K562 (cell line): Measurements from ENCODE around the gene CALML4. TPM values are rescaled to one million over a fixed set of nuclear protein-coding genes. Genes with fewer than 3 reads are reported as not detected.
A peak's percentile ranks its signal among the peaks of the same experiment; 100 is the strongest.

ENCODE experiments used
- ATAC-seq: fragments of 200-7000 bp; cut with Tn5 transposase; 3 replicates; pipeline ENCODE4 v1.9.1; 2020; ENCODE audit warnings: moderate library complexity
- BruUV-seq: library from RNA; stranded (reverse); fragments of 400-500 nt; replicated peaks from 2 replicates; lab custom pipeline; 2021; lab: Mats Ljungman, UMichigan
- CTCF ChIA-PET: fragments of 300-600 bp; formaldehyde crosslinking; extraction: SDS; loops from one replicate; lab custom pipeline; 2021; ENCODE audit warnings: low intra/inter-chr PET ratio; lab: Yijun Ruan, JAX
- POLR2A ChIA-PET: fragments of 300-600, 350-650 bp; sonication (Branson Sonifier 250); formaldehyde crosslinking; extraction: SDS; loops from one replicate; lab custom pipeline; 2021; ENCODE audit warnings: antibody characterized with exemption, inconsistent platforms; lab: Yijun Ruan, JAX
- DNase-seq, 4 experiments: peaks; one replicate each; pipeline versions ENCODE4 v3.0.0 to v3.0.0-alpha.2; 2011 to 2018; ENCODE audit warnings: low spot score in 3 of 4, mixed read lengths in 3 of 4; ENCODE audit errors: extremely low read depth in 1 of 4
- FAIRE-seq: peaks from 2 replicates; lab custom pipeline; 2011; peaks lifted over from hg19 to GRCh38; lab: Jason Lieb, UNC
- H2AFZ ChIP-seq: 2 replicates; pipeline ENCODE4 v1.6.0; 2011; ENCODE audit warnings: low read depth, low read length, control low read depth, inconsistent platforms
- H3K27ac ChIP-seq: fragments of 200-600 bp; 3 replicates; pipeline ENCODE4 v1.8.0; 2011; ENCODE audit warnings: low read depth, mild to moderate bottlenecking, control low read depth, inconsistent platforms, low read length, moderate library complexity, mixed read lengths; ENCODE audit errors: extremely low read depth
- H3K27me3 ChIP-seq, 2 experiments: fragments of 300-600 bp in 1 of 2; 2 replicates in 1 of 2; 3 replicates in 1 of 2; pipeline versions ENCODE4 v1.6.0 to v1.8.0; 2011; ENCODE audit warnings: inconsistent platforms in 2 of 2, low read length in 2 of 2, mild to moderate bottlenecking in 1 of 2, mixed read lengths in 1 of 2, moderate library complexity in 1 of 2; ENCODE audit not compliant: control insufficient read depth in 2 of 2, insufficient read depth in 2 of 2
- H3K36me3 ChIP-seq: fragments of 300-600 bp; 3 replicates; pipeline ENCODE4 v1.8.0; 2011; ENCODE audit warnings: mild to moderate bottlenecking, low read length, inconsistent platforms; ENCODE audit not compliant: control insufficient read depth, insufficient read depth
- H3K4me1 ChIP-seq, 2 experiments: fragments of 200-600 bp in 1 of 2; replicated peaks in 1 of 2; 2 replicates in 1 of 2; 3 replicates in 1 of 2; pipeline versions ENCODE4 v1.5.1 to v1.8.0; 2011; ENCODE audit warnings: inconsistent platforms in 2 of 2, low read length in 2 of 2, mild to moderate bottlenecking in 1 of 2, mixed read lengths in 1 of 2, moderate library complexity in 1 of 2; ENCODE audit not compliant: control insufficient read depth in 2 of 2, insufficient read depth in 2 of 2
- H3K4me2 ChIP-seq: 2 replicates; pipeline ENCODE4 v1.6.1; 2011; ENCODE audit warnings: low read length, control low read depth, inconsistent platforms, mixed read lengths; ENCODE audit not compliant: insufficient read depth
- H3K4me3 ChIP-seq: fragments of 200-600 bp; sonication (generic), shearing (Covaris generic); 2 replicates; pipeline ENCODE4 v1.5.1; 2016; ENCODE audit warnings: control low read depth, inconsistent platforms
- H3K79me2 ChIP-seq: fragments of 200-600 bp; 3 replicates; pipeline ENCODE4 v1.8.0; 2011; ENCODE audit warnings: low read length, inconsistent platforms; ENCODE audit not compliant: control insufficient read depth, insufficient read depth
- H3K9ac ChIP-seq, 2 experiments: 2 replicates each; pipeline versions ENCODE4 v1.6.0 to v1.6.1; 2011; ENCODE audit warnings: low read depth in 2 of 2, low read length in 2 of 2, control low read depth in 1 of 2, inconsistent platforms in 1 of 2, mild to moderate bottlenecking in 1 of 2, mixed read lengths in 1 of 2; ENCODE audit not compliant: insufficient read depth in 1 of 2
- H3K9me1 ChIP-seq: one replicate; pipeline ENCODE4 v1.6.0; 2011; ENCODE audit warnings: inconsistent platforms, mild to moderate bottlenecking, low read length, moderate library complexity; ENCODE audit not compliant: control insufficient read depth, insufficient read depth
- H3K9me3 ChIP-seq: replicated peaks from 2 replicates; pipeline ENCODE4 v1.5.1; 2011; ENCODE audit warnings: low read depth, low read length, inconsistent platforms; ENCODE audit not compliant: control insufficient read depth, insufficient read depth
- H4K20me1 ChIP-seq: replicated peaks from 2 replicates; pipeline ENCODE4 v1.6.1; 2011; ENCODE audit warnings: low read length, inconsistent platforms, mixed read lengths; ENCODE audit not compliant: control insufficient read depth, insufficient read depth
- CBX2 ChIP-seq: fragments of 200-600 bp; sonication (generic); IDR thresholded peaks from one replicate; pipeline ENCODE4 v1.6.1; 2012; ENCODE audit warnings: mild to moderate bottlenecking, low read length, inconsistent platforms; ENCODE audit not compliant: insufficient read depth, poor library complexity, severe bottlenecking
- CREBBP ChIP-seq: IDR thresholded peaks from one replicate; pipeline ENCODE4 v1.6.1; 2012; ENCODE audit warnings: low read depth, mild to moderate bottlenecking, control low read depth, inconsistent platforms, low read length
- FOXP4 ChIP-seq: sonication (generic); formaldehyde crosslinking; IDR thresholded peaks from 2 replicates; pipeline ENCODE4 v1.8.0; 2022; ENCODE audit warnings: mild to moderate bottlenecking, missing genetic modification reagents, borderline replicate concordance
- GATAD2A ChIP-seq: fragments of 450-650 bp; IDR thresholded peaks from 2 replicates; pipeline ENCODE4 v1.6.1; 2017
- KAT8 ChIP-seq: fragments of 450-650 bp; IDR thresholded peaks from 2 replicates; pipeline ENCODE4 v1.6.1; 2016; ENCODE audit warnings: low read depth, mild to moderate bottlenecking
- POLR2A ChIP-seq: fragments of 450-650 bp; conservative IDR thresholded peaks from 2 replicates; pipeline ENCODE4 v1.6.1; 2016
- POLR2AphosphoS5 ChIP-seq: IDR thresholded peaks from 2 replicates; pipeline ENCODE4 v1.6.1; 2011; ENCODE audit warnings: mild to moderate bottlenecking, low read depth, low read length, moderate library complexity; ENCODE audit not compliant: control insufficient read depth, insufficient read depth
- POU5F1 ChIP-seq: fragments of 150-350 bp; IDR thresholded peaks from 2 replicates; pipeline ENCODE4 v1.6.1; 2014; ENCODE audit warnings: borderline replicate concordance, low read length, low read depth, mild to moderate bottlenecking; ENCODE audit not compliant: partially characterized antibody
- SMC3 ChIP-seq: conservative IDR thresholded peaks from 2 replicates; pipeline ENCODE4 v1.6.1; 2011; ENCODE audit warnings: low read depth, low read length, improper control_type of control experiment; ENCODE audit not compliant: insufficient read depth
- SOX6 ChIP-seq: fragments of 450-650 bp; IDR thresholded peaks from 2 replicates; pipeline ENCODE4 v1.6.1; 2014; ENCODE audit warnings: mild to moderate bottlenecking
- SP1 ChIP-seq: sonication (generic); formaldehyde crosslinking; IDR thresholded peaks from 2 replicates; pipeline ENCODE4 v1.8.1; 2022; ENCODE audit warnings: mild to moderate bottlenecking, missing genetic modification reagents
- ZBTB17 ChIP-seq: fragments of 450-650 bp; formaldehyde crosslinking; IDR thresholded peaks from 2 replicates; pipeline ENCODE4 v1.4.0; 2020; ENCODE audit warnings: mild to moderate bottlenecking
- ZNF586 ChIP-seq: fragments of 450-650 bp; formaldehyde crosslinking; conservative IDR thresholded peaks from 2 replicates; pipeline ENCODE4 v1.4.0; 2020; ENCODE audit warnings: mild to moderate bottlenecking, moderate library complexity
- ZNF639 ChIP-seq, 2 experiments: fragments of 200-800 bp in 1 of 2; sonication (Bioruptor generic) in 1 of 2; sonication (generic) in 1 of 2; formaldehyde crosslinking in 1 of 2; IDR thresholded peaks in 1 of 2; conservative IDR thresholded peaks in 1 of 2; 2 replicates each; pipeline versions ENCODE4 v1.5.0 to v1.6.1; 2016 to 2020; ENCODE audit warnings: missing compliant biosample characterization in 1 of 2, missing genetic modification characterization in 1 of 2, missing genetic modification reagents in 1 of 2
- WGBS: fragments of 100-300 bp; shearing (Covaris generic); methylation state at CpG from one replicate; pipeline ENCODE4 v1.1.6; 2016; ENCODE audit warnings: low coverage, mixed read lengths; ENCODE audit not compliant: insufficient coverage; ENCODE audit errors: missing lambda C conversion rate; 5-methylcytosine and 5-hydroxymethylcytosine counted together
- in situ Hi-C: fragments of 300-500 bp; cut with MboI; formaldehyde crosslinking; loops from 4 replicates; pipeline ENCODE4 v1.15.0; 2018; ENCODE audit warnings: inconsistent platforms, mixed read lengths
- intact Hi-C: fragments of 100-400 bp; cut with micrococcal nuclease; formaldehyde crosslinking; loops from 2 replicates; pipeline ENCODE4 v1.14.2; 2022
- polyA plus RNA-seq, 8 experiments: library from polyadenylated mRNA; depleted of rRNA in 4 of 8; stranded (reverse) in 5 of 8; unstranded in 3 of 8; fragments of >200 nt; fragmentation: Nextera tagmentation in 2 of 8; fragmentation: Illumina TruSeq in 1 of 8; extraction: Ambion mirVana in 2 of 8; extraction: Trizol in 1 of 8; gene quantifications; 2 replicates each; pipeline versions ENCODE4 v1.2.1 to v1.2.3, GENCODE V29; 2011 to 2014; ENCODE audit warnings: inconsistent platforms in 1 of 8, missing spikeins in 1 of 8
- total RNA-seq, 7 experiments: library from RNA; depleted of rRNA in 6 of 7; stranded (reverse); fragments of >200 nt in 6 of 7; fragmentation: Illumina TruSeq in 2 of 7; extraction: Trizol in 2 of 7; gene quantifications; 2 replicates each; pipeline versions ENCODE4 v1.2.1 to v1.2.3, GENCODE V29; 2011 to 2021; ENCODE audit warnings: low replicate concordance in 1 of 7

CALML4 gene
- total and polyA plus RNA-seq, 9 of the 15 experiments (the other 6 are each of a cell fraction or from before 2014, with no cell fraction given) = 2.8 to 30.6 (median 15.5) TPM

- Histone ChIP-seq H3K9me3 (no peaks in the 10 kb centered on the region), H3K79me2 (no peaks in the 10 kb centered on the region), H4K20me1 (no peaks in the 10 kb centered on the region), H2AFZ (no peak overlapping the region), H3K36me3 (peaks cover 83% of the 10 kb centered on the region), H3K27ac (no peak overlapping the region), H3K4me3 (no peak overlapping the region), H3K9ac (no peak overlapping the region), H3K4me2 (no peak overlapping the region), H3K4me1 (peaks cover 0 to 6% of the 10 kb centered on the region in 2 experiments; a peak in 3 of 5 replicates), H3K9me1 (no peaks in the 10 kb centered on the region), H3K27me3 (no peaks in the 10 kb centered on the region)
- in situ Hi-C loops (no loop called here), intact Hi-C loops (no loop called here)
- FAIRE-seq (no peak), ATAC-seq (peak; percentile 12; the same call in 1 of the 3 replicates), DNase-seq (no peak)
- no TSS peak for BruUV-seq
- WGBS = 83% methylated on average over 4 of the region's 4 CpGs
- ChIA-PET CTCF (no interaction called here), POLR2A (interaction anchor here (0.5 to 1.5 kb wide), 3 partner anchors 13 to 137 kb away, joined by 3 to 4 read pairs (median 3); partner anchors contain the start of gene CALML4)
- no peak for TF ChIP-seq ZBTB17 (CRISPR knock-in tag)
- TF ChIP-seq POLR2A = peak; percentile 16; the same call in 1 of the 2 replicates
- TF ChIP-seq ZNF586 (CRISPR knock-in tag) = no peak
- no peak for TF ChIP-seq GATAD2A
- no peak for TF ChIP-seq CREBBP
- TF ChIP-seq SMC3 = no peak
- no peak for TF ChIP-seq KAT8
- TF ChIP-seq FOXP4 (CRISPR knock-in tag) = no peak
- no peak for TF ChIP-seq POU5F1
- no peak for TF ChIP-seq CBX2
- 0 out of 2 replicates have a peak, but pooled peaks have one; percentile 14 for TF ChIP-seq POLR2AphosphoS5
- TF ChIP-seq SP1 (CRISPR knock-in tag) = no peak
- TF ChIP-seq ZNF639 (CRISPR knock-in tag; conservative IDR thresholded peaks at IDR 0.05 in 1 of 2, IDR thresholded peaks at IDR 0.05 in 1 of 2) = no peak
- no peak for TF ChIP-seq SOX6
Observed at GRCh38 chr15:68192117-68192516, 13.0 kb downstream of the CALML4 start.
